Neutrophil (primary cell): ENCODE data around the gene RIMS1.

ENCODE experiments used
- H3K27ac ChIP-seq: fragments of 200-600 bp; sonication (generic); 2 replicates; pipeline ENCODE4 v1.5.1; 2016; ENCODE audit warnings: mild to moderate bottlenecking, moderate library complexity
- H3K27me3 ChIP-seq: fragments of 200-600 bp; sonication (generic); 2 replicates; pipeline ENCODE4 v1.6.0; 2016; ENCODE audit warnings: mild to moderate bottlenecking
- H3K36me3 ChIP-seq: fragments of 200-600 bp; sonication (generic); 2 replicates; pipeline ENCODE4 v1.5.1; 2017
- H3K4me1 ChIP-seq, 2 experiments: fragments of 200-600 bp in 1 of 2; sonication (generic) in 1 of 2; 1 replicate in 1 of 2; 2 replicates in 1 of 2; pipeline versions ENCODE4 v1.5.1 to v1.6.1; 2013 to 2016; ENCODE audit warnings: low read depth in 1 of 2, low read length in 1 of 2, mild to moderate bottlenecking in 1 of 2, moderate library complexity in 1 of 2; ENCODE audit not compliant: control insufficient read depth in 1 of 2, insufficient read depth in 1 of 2
- H3K4me3 ChIP-seq, 2 experiments: fragments of 200-600 bp in 1 of 2; sonication (generic) in 1 of 2; 1 replicate in 1 of 2; 2 replicates in 1 of 2; pipeline ENCODE4 v1.5.1; 2013 to 2016; ENCODE audit warnings: low read depth in 1 of 2, low read length in 1 of 2, mild to moderate bottlenecking in 1 of 2, moderate library complexity in 1 of 2
- H3K9me3 ChIP-seq: fragments of 200-600 bp; sonication (generic); 2 replicates; pipeline ENCODE4 v1.5.1; 2016
- CTCF ChIP-seq: fragments of 200-600 bp; sonication (generic); IDR thresholded peaks from 2 replicates; pipeline ENCODE4 v1.5.1; 2016; ENCODE audit warnings: antibody characterized with exemption

RIMS1 gene

GRCh38 chr6:72416744-72417465, 530.6 kb downstream of the RIMS1 start:
- H3K4me1 ChIP-seq: no peaks in the 10 kb centered on the region
- no peak for TF ChIP-seq CTCF
- H3K9me3 ChIP-seq: no peaks in the 10 kb centered on the region
- no peak overlapping the region for H3K4me3 ChIP-seq
- no peak overlapping the region for H3K27ac ChIP-seq
- H3K27me3 ChIP-seq: peaks cover 12% of the 10 kb centered on the region
- no peaks in the 10 kb centered on the region for H3K36me3 ChIP-seq

GRCh38 chr6:72417759-72418158, 531.4 kb downstream of the RIMS1 start:
- H3K4me1 ChIP-seq: no peaks in the 10 kb centered on the region
- H3K27me3 ChIP-seq: peaks cover 12% of the 10 kb centered on the region
- no peaks in the 10 kb centered on the region for H3K36me3 ChIP-seq
- no peak overlapping the region for H3K4me3 ChIP-seq
- TF ChIP-seq CTCF: no peak
- no peaks in the 10 kb centered on the region for H3K9me3 ChIP-seq
- no peak overlapping the region for H3K27ac ChIP-seq

- no peaks in the 10 kb centered on the region for H3K4me1 ChIP-seq
- H3K27ac ChIP-seq: no peak overlapping the region
- TF ChIP-seq CTCF: no peak
- H3K36me3 ChIP-seq: no peaks in the 10 kb centered on the region
- H3K4me3 ChIP-seq: no peak overlapping the region
- H3K9me3 ChIP-seq: no peaks in the 10 kb centered on the region
- H3K27me3 ChIP-seq: peaks cover 12% of the 10 kb centered on the region
Observed at GRCh38 chr6:72418495-72418894, 532.1 kb downstream of the RIMS1 start.

GRCh38 chr6:72419966-72420365, 533.6 kb downstream of the RIMS1 start:
- peaks cover 12% of the 10 kb centered on the region for H3K27me3 ChIP-seq
- no peak overlapping the region for H3K27ac ChIP-seq
- H3K36me3 ChIP-seq: no peaks in the 10 kb centered on the region
- no peak overlapping the region for H3K4me3 ChIP-seq
- TF ChIP-seq CTCF: no peak
- H3K9me3 ChIP-seq: no peaks in the 10 kb centered on the region
- H3K4me1 ChIP-seq: no peaks in the 10 kb centered on the region

- Histone ChIP-seq H3K4me1 (no peaks in the 10 kb centered on the region), H3K36me3 (no peaks in the 10 kb centered on the region), H3K4me3 (no peak overlapping the region), H3K27ac (no peak overlapping the region), H3K9me3 (no peaks in the 10 kb centered on the region), H3K27me3 (peaks cover 12% of the 10 kb centered on the region)
- no peak for TF ChIP-seq CTCF
Observed at GRCh38 chr6:72420409-72420808, 534.1 kb downstream of the RIMS1 start.
